Osteoblast (primary cell): ENCODE measurements around the gene POLR3GL. TPM values are rescaled to one million over a fixed set of nuclear protein-coding genes. Genes with fewer than 3 reads are reported as not detected.
A peak's percentile ranks its signal among the peaks of the same experiment; 100 is the strongest.
"Not testable (repeated sequence)": the region's sequence is repeated elsewhere in the genome, so short reads cannot be mapped to it uniquely, and the experiment has no call there.

Experiments
- DNase-seq: peaks from one replicate; pipeline ENCODE4 v3.0.0; 2011; ENCODE audit warnings: low spot score, mixed read lengths; ENCODE audit not compliant: insufficient read length; ENCODE audit errors: missing footprints
- H2AFZ ChIP-seq: 2 replicates; pipeline ENCODE4 v1.6.0; 2011; ENCODE audit warnings: mild to moderate bottlenecking, low read length
- H3K27ac ChIP-seq: 2 replicates; pipeline ENCODE4 v1.5.1; 2011; ENCODE audit warnings: mild to moderate bottlenecking, low read depth, low read length, moderate library complexity
- H3K27me3 ChIP-seq: 2 replicates; pipeline ENCODE4 v1.6.0; 2012; ENCODE audit warnings: mild to moderate bottlenecking, control low read depth, inconsistent platforms, low read length, moderate library complexity; ENCODE audit not compliant: insufficient read depth
- H3K36me3 ChIP-seq: 2 replicates; pipeline ENCODE4 v1.5.1; 2011; ENCODE audit warnings: mild to moderate bottlenecking, low read length, control low read depth, moderate library complexity; ENCODE audit not compliant: insufficient read depth
- H3K4me1 ChIP-seq: 2 replicates; pipeline ENCODE4 v1.5.1; 2011; ENCODE audit warnings: mild to moderate bottlenecking, low read length, control low read depth, moderate library complexity; ENCODE audit not compliant: insufficient read depth
- H3K4me2 ChIP-seq: 2 replicates; pipeline ENCODE4 v1.6.0; 2011; ENCODE audit warnings: mild to moderate bottlenecking, low read length; ENCODE audit not compliant: insufficient read depth
- H3K4me3 ChIP-seq: fragments of 200-600 bp; sonication (generic); 3 replicates; pipeline ENCODE4 v1.5.1; 2012; ENCODE audit warnings: mild to moderate bottlenecking, low read length, inconsistent platforms; ENCODE audit not compliant: insufficient read depth
- H3K79me2 ChIP-seq: 2 replicates; pipeline ENCODE4 v1.6.0; 2012; ENCODE audit warnings: mild to moderate bottlenecking, low read length, control low read depth, inconsistent platforms; ENCODE audit not compliant: insufficient read depth
- H3K9me3 ChIP-seq: 2 replicates; pipeline ENCODE4 v1.5.1; 2011; ENCODE audit warnings: low read depth, low read length, control low read depth
- H4K20me1 ChIP-seq: 2 replicates; pipeline ENCODE4 v1.6.0; 2012; ENCODE audit warnings: mild to moderate bottlenecking, low read length, control low read depth; ENCODE audit not compliant: insufficient read depth
- CTCF ChIP-seq: IDR thresholded peaks from 2 replicates; pipeline ENCODE4 v1.5.1; 2011; ENCODE audit warnings: mild to moderate bottlenecking, low read depth, low read length, moderate library complexity; ENCODE audit errors: extremely low read depth
- total RNA-seq: library from RNA; depleted of rRNA; stranded (reverse); fragments of >200 nt; gene quantifications from 2 replicates; pipeline ENCODE4 v1.2.3, GENCODE V29; 2012

Gene POLR3GL
- total RNA-seq, 1 donor: 9.4 TPM

GRCh38 chr1:145918144-145918991 is 46.1 kb upstream of the POLR3GL start, which contains the start of gene PEX11B:
PEX11B (minus strand) TSS chr1:145918717; CDS start chr1:145918688, 29 bp downstream.
- peak within 1 kb of the TSS; percentile 96 for H2AFZ ChIP-seq
- no peak for TF ChIP-seq CTCF
- no peaks in the 10 kb centered on the region for H3K9me3 ChIP-seq
- H3K27me3 ChIP-seq: no peaks in the 10 kb centered on the region
- H4K20me1 ChIP-seq: no peaks in the 10 kb centered on the region
- peak; percentile 93 for DNase-seq
- peaks cover 22% of the 10 kb centered on the region for H3K79me2 ChIP-seq
- peaks cover 22% of the 10 kb centered on the region for H3K4me1 ChIP-seq
- H3K4me2 ChIP-seq: peak within 1 kb of the TSS; percentile 99
- H3K27ac ChIP-seq: peak within 1 kb of the TSS; percentile 94
- peaks cover 16% of the 10 kb centered on the region for H3K36me3 ChIP-seq
- peak within 1 kb of the TSS; percentile 85 for H3K4me3 ChIP-seq

GRCh38 chr1:145918992-145919939 is 45.2 kb upstream of the POLR3GL start:
- DNase-seq: peak; percentile 92
- peak overlapping the region; percentile 94 for H3K27ac ChIP-seq
- no peaks in the 10 kb centered on the region for H3K27me3 ChIP-seq
- no peaks in the 10 kb centered on the region for H4K20me1 ChIP-seq
- peak overlapping the region; percentile 85 for H3K4me3 ChIP-seq
- H3K4me2 ChIP-seq: peak overlapping the region; percentile 99
- H3K79me2 ChIP-seq: peaks cover 22% of the 10 kb centered on the region
- H3K36me3 ChIP-seq: peaks cover 19% of the 10 kb centered on the region
- TF ChIP-seq CTCF: no peak
- peaks cover 22% of the 10 kb centered on the region for H3K4me1 ChIP-seq
- peak overlapping the region; percentile 96 for H2AFZ ChIP-seq
- no peaks in the 10 kb centered on the region for H3K9me3 ChIP-seq

- not testable (repeated sequence) for DNase-seq, H3K4me2 ChIP-seq, H3K27ac ChIP-seq
Observed at GRCh38 chr1:145920297-145920696, 44.2 kb upstream of the POLR3GL start.

GRCh38 chr1:145922266-145922665 is 42.2 kb upstream of the POLR3GL start:
- TF ChIP-seq CTCF: no peak
- Histone ChIP-seq H3K79me2 (peaks cover 26% of the 10 kb centered on the region), H3K27me3 (no peaks in the 10 kb centered on the region), H3K9me3 (no peaks in the 10 kb centered on the region), H3K27ac (no peak overlapping the region), H3K4me3 (no peak overlapping the region), H4K20me1 (no peaks in the 10 kb centered on the region), H3K36me3 (peaks cover 16% of the 10 kb centered on the region), H3K4me2 (no peak overlapping the region), H2AFZ (no peak overlapping the region), H3K4me1 (peaks cover 26% of the 10 kb centered on the region)
- DNase-seq: peak; percentile 13

More at GRCh38 chr1:145920297-145920696, 44.2 kb upstream of the POLR3GL start:
- peaks cover 22% of the 10 kb centered on the region for H3K4me1 ChIP-seq
- not testable (repeated sequence) for H3K4me3 ChIP-seq, H4K20me1 ChIP-seq, H3K9me3 ChIP-seq, H3K27me3 ChIP-seq, H2AFZ ChIP-seq
- H3K79me2 ChIP-seq: peaks cover 22% of the 10 kb centered on the region
- peaks cover 19% of the 10 kb centered on the region for H3K36me3 ChIP-seq
